ENCODE data around the gene KCNQ2. TPM values are rescaled to one million over a fixed set of nuclear protein-coding genes. Genes with fewer than 3 reads are reported as not detected.

KCNQ2 gene
- total RNA-seq, 4 donors from 2014 or later = not detected

- ATAC-seq (ENCODE audit: low FRiP score) (no peak), DNase-seq (ENCODE audit: low spot score) (no peak)
- no peak for TF ChIP-seq CTCF (IDR thresholded peaks at IDR 0.05)
These were observed 32.0 kb downstream of the KCNQ2 start for GRCh38 chr20:63440366-63440955.

- no peak for DNase-seq (ENCODE audit: low spot score)
- ATAC-seq (ENCODE audit: low FRiP score) = no peak
- TF ChIP-seq CTCF (IDR thresholded peaks at IDR 0.05) = no peak
These were observed 32.6 kb downstream of the KCNQ2 start for GRCh38 chr20:63439866-63440265.

- no peak for DNase-seq (ENCODE audit: low spot score)
- no peak for TF ChIP-seq CTCF (IDR thresholded peaks at IDR 0.05)
- no peak for ATAC-seq (ENCODE audit: low FRiP score)
These were observed 34.3 kb downstream of the KCNQ2 start for GRCh38 chr20:63438121-63438520.

GRCh38 chr20:63435552-63435951 is 36.9 kb downstream of the KCNQ2 start:
- DNase-seq (ENCODE audit: low spot score) = no peak
- no peak for TF ChIP-seq CTCF (IDR thresholded peaks at IDR 0.05)
- no peak for ATAC-seq (ENCODE audit: low FRiP score)

GRCh38 chr20:63434599-63435378 is 37.7 kb downstream of the KCNQ2 start:
- DNase-seq (ENCODE audit: low spot score) = peak; percentile 43
- TF ChIP-seq CTCF (IDR thresholded peaks at IDR 0.05) = peak in 2 of 3 donors; percentile 37 to 69
- ATAC-seq (ENCODE audit: low FRiP score) = no peak

GRCh38 chr20:63433756-63434531 is 38.5 kb downstream of the KCNQ2 start:
- no peak for TF ChIP-seq CTCF (IDR thresholded peaks at IDR 0.05)
- DNase-seq (ENCODE audit: low spot score) = no peak
- ATAC-seq (ENCODE audit: low FRiP score) = peak; percentile 28
